Left cardiac atrium (tissue), 4 donors: ENCODE results near the gene OR7C1. TPM values are rescaled to one million over a fixed set of nuclear protein-coding genes. Genes with fewer than 3 reads are reported as not detected.
"Not testable (repeated sequence)": the region's sequence is repeated elsewhere in the genome, so short reads cannot be mapped to it uniquely, and the experiment has no call there.

Experiments used
- ATAC-seq, 2 donors: fragments of 200-7000 bp; cut with Tn5 transposase; one replicate each; pipeline ENCODE4 v1.9.1; 2020; ENCODE audit warnings: mild to moderate bottlenecking in 2 of 2, moderate library complexity in 2 of 2
- DNase-seq: peaks from one replicate; pipeline ENCODE4 v3.0.0-alpha.2; 2020
- intact Hi-C, 2 donors: fragments of 100-400 bp; cut with DNase I; formaldehyde crosslinking; loops; one replicate each; pipeline versions ENCODE4 v1.14.1 to v1.15.1; 2022 to 2023
- total RNA-seq, 2 donors: library from RNA; stranded (reverse); fragmentation: NEBNext Ultra II Directional; extraction: Animal tissue kit (Norgen Biotek cat#: 25700); gene quantifications; one replicate each; pipeline ENCODE4 v1.2.1, GENCODE V29; 2021
- donor health status: DM: no; HTN: yes; CAD: no.
- donor health status: DM: no; HTN: yes; CAD: no; lungs with severe emphysema.
- donor health status: DM: yes; HTN: yes; CAD: no.
- donor health status: Dilated cardiomyopathy.

OR7C1 gene
- total RNA-seq, 2 donors from 2014 or later, result not detected

DNA sequence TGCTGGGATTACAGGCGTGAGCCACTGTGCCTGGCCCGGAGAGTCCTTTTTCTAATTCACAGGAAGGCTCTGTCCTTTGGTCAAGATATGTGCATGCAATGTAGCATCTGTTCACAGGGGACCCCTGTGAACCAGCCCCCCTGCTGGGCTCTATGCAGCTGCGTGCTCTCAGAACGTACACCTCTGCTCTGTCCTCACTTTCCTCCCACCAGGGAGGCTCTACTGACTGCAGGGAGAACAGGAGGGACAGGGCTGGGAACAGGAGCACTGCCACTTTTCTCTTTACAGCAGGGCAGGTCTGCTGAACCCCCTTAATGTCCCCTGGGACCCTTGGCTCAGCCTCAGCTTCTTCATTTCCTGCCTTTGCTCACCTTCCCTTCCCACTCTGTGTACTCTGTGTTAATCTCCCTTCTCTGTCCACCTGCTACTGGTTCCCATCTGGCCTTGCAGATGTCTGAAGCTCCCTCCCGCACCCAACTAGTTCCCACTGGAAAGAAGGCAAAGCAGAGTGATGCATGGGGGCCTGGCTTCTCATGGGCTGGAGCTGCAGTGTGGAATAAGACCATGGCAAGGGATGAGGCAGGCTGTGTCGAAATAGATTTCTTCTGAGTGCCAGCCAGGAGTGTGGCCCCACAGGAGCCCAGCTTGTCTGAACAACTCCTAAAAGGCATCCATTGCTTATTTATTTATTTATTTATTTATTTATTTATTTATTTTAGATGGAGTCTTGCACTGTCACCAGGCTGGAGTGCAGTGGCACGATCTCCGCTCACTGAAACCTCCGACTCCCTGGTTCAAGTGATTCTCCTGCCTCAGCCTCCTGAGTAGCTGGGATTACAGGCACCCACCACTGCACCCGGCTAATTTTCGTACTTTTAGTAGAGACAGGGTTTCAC lies 63.8 kb downstream of the OR7C1 start:
- no peak for ATAC-seq
- intact Hi-C loops, result no loop called here
- no peak for DNase-seq

DNA sequence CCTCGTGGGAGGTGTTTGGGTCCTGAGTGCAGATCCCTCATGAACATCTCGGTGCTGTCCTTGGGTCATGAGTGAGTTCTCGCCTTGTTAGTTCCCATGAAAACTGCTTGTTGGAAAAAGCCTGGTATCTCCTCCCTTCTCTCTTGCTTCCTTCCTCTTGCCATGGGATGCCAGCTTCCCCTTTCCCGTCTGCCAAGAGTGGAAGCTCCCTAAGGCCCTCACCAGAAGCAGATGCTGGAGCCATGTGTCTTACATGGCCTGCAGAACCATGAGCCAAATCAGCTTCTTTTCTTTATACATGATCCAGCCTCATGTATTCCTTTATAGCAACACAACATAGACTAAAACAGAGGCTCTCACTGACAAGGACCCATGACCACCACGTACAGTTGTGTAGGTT lies 64.8 kb downstream of the OR7C1 start:
- ATAC-seq (no peak), DNase-seq (no peak)
- intact Hi-C loops, result no loop called here

DNA sequence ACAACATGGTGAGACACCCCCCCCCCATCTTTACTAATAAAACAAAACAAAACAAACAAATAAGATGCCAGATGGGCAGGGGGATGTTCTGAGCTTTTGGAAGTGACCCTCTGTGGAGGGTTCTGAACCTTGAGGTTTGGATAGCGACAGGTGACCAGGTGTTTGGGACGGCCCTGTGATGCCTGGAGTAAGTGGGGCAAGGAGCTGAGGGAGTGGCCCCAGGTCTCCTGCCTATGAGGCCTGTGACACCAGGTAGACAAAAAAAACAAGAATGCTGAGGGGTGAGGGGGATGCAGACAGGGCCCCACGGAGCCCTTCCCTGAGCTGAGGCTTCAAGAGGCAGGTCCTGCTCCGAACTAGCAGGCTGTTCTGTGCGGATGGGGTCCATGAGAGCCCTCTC lies 65.8 kb downstream of the OR7C1 start:
- intact Hi-C loops, result no loop called here
- no peak for ATAC-seq
- DNase-seq, result no peak

DNA sequence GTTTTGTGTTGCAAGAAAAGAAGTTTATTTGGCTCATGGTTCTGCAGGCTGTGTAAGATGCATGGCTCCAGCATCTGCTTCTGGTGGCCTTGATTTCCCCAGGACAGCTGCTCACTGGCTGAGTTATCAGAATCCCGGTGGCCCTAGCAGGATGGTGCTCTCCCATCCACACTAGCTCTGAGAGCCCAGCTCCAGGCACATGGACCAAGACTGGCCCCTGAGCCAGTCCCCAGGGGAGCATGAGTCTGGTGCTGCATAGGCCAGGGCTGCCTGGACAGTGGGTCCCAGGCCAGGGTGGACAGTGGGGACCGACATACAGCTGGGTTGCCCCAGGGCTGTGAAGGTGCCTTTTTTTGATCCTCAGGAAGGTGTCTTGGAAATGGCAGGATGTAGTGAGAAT lies 67.0 kb downstream of the OR7C1 start:
- no peak for DNase-seq
- no peak for ATAC-seq
- intact Hi-C loops, result no loop called here

DNA sequence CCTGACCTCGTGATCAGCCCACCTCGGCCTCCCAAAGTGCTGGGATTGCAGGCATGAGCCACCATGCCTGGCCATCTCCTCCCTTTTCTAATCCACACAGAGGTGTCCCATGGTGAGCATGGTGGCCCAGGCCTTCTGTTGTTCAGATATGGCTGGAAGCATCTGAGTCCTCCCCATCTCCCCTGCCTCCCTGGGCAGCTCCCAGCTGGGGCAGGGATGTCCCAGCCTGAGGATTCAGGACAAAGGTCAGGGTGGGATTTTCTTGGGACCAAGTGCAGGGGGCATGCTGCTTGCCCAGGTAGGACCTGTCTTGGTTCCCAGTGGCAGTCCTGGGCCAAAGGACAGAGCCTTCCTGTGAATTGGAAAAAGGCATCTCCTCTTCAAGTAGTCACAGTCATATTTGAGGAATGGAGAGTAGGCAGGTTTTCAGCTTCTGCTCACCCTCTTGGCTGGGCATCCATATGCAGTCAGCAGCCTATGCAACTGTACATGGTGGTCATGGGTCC lies 67.5 kb downstream of the OR7C1 start:
- ATAC-seq (no peak), DNase-seq (no peak)
- intact Hi-C loops, result no loop called here

DNA sequence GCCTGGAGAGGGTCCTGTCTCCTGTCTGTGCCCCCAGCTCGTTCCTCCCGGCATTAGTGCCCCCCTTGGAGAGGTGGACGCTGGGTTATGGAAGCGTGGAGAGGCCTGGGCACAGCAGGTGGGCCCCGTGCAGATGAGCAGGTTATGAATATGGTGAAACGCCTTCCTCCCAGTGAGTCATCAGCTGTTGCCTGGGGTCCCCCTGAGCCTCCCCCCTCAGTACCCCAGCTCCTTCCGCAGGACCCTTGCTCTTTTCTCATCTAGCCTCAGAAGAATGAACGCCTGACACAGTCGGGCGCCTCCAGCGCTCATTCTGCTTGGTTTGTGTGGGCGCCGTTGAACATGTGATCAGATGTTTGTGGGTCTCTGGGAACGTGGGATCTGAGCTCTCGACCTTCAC lies 69.1 kb downstream of the OR7C1 start:
- ATAC-seq, intact Hi-C loops, DNase-seq: not testable (repeated sequence)

DNA sequence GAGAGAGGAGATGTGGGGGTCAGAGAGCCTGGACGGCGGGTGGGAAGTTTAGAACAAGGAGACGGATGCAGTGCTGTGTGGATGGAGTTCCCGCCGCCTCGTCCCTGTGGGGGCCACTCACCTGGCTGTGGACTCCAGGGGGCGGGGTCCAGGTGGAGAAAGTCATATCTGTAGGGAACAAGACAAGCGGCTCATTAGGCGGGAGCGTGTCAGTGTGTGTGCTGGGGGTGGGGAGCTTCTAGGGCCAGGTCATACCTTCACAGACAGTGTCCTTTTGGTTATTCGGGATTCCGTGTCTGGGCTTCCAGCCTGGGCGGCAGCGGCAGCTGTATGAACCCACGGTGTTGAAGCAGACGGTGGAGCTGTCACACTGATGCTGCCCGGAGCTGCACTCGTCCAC lies 69.6 kb downstream of the OR7C1 start:
- ATAC-seq, DNase-seq, intact Hi-C loops: not testable (repeated sequence)

DNA sequence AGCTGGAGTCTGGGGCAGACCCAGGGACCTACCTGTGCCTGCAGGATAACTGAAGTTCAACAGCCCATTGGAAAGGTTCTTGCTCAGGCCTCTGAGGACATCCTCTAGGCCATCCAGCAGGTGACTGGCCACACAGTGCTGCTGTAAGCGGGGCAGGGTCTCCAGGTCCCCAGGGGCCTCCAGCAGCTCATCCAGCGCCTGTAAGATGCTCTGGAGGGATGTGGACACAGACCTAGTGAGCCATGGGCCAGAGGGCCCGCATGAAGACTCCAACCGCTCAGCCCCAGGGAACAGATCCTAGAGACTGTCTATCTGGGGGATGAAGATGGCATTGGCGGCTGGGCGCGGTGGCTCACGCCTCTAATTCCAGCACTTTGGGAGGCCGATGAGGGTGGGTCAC lies 70.6 kb downstream of the OR7C1 start:
- intact Hi-C loops, result no loop called here
- no peak for DNase-seq
- no peak for ATAC-seq

DNA sequence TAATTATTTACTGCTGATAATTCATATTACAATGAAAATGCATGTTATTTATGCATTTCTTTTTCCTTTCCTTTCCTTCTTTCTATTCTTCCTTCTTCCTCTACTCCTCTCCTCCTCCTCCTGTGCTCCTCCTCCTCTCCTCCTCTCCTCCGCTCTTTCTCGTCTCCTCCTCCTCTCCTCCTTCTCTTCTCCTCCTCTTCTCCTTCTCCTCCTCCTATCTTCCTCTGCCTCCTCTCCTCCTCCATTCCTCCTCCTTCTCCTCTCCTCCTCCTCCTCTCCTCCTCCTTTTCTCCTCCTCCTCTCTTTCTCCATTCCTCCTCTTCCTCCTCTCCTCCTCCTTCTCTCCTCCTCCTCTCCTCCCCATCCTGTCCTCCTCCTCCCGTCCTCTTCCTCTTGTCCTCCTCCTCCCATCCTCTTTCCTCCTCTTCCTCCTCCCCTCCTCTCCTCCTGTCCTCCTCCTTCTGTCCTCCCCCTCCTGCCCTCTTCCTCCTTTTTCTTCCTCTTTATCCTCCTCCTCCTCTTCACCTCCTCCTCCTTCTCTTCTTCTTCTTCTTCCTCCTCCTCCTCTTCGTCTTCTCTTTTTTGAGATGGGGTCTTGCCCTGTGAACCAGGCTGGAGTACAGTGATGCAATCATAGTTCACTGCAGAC lies 71.4 kb downstream of the OR7C1 start:
- DNase-seq (no peak), ATAC-seq (no peak)
- intact Hi-C loops, result no loop called here

DNA sequence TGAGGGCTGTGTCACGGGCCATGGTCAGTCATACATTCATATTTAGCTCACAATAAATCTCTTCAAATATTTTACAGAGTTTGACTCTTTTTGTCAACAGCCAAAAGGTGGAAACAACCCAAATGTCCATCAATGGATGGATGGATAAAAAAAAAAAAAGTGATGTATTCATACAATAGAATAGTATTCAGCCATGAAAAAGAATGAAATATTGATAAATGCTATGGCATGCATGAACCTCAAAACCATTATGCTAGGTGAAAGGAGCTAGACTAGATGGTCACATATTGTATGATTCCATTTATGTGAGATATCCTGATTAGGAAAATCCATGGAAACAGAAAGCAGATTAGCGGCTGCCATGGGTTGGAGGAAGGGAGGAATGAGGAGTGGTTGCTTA lies 72.9 kb downstream of the OR7C1 start:
- ATAC-seq, result no peak

DNA sequence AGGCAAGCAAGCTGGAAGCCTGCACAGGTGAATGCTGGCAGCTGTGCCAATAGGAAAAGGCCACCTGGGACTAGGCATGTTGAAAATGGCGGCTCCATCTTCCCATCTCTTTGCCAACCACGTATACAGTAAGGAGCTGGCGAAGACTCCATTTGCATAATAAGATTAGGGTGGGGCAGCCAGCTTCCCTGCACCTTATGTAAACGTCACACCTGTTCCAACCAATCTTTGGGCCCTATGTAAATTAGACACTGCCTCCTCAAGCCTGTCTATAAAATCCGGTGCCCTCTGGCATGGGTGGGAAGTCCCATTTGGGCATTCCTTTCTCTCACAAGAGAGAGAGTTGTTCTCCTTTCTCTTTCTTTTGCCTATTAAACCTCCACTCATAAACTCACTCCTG lies 73.4 kb downstream of the OR7C1 start:
- no peak for DNase-seq
- no peak for ATAC-seq
- intact Hi-C loops, result no loop called here

More for the DNA sequence above, 72.9 kb downstream of the OR7C1 start:
- no peak for DNase-seq
- intact Hi-C loops, result no loop called here

DNA sequence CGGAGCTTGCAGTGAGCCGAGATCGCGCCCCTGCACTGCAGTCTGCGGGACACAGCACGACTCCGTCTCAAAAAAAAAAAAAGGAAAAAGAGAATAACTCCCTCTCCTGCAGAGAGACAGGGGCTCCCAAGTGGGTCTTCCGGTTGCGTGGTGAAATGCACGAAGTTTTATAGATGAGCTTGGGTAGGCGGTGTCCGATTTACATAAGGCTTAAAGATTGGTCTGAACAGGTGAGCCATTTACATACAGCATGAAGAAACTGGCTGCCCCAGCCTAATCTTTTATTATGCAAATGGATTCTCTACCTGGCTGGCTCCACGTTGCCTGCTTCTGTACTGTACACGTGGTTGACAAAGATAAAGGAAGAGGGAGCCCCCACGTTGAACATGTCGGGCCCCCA lies 76.2 kb downstream of the OR7C1 start:
- DNase-seq, result no peak

DNA sequence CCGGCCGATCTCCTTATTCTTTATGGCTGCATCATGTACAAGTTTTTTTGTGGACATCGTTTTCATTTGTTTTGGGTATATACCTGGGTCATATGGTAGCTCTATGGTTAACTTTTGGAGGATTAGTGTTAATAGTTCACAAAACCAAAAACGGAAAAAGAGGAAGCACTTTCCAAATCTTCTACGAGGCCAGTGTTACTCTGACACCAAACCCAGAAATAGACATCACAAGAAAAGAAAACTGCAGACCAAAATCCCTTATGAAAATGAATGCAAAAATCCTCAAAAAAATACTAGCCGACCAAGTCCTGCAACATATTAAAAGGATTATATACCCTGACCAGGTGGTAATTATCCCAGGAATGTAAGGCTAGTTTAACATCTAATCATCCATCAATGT lies 86.4 kb downstream of the OR7C1 start:
- ATAC-seq (no peak), DNase-seq (no peak)

More for the DNA sequence above, 76.2 kb downstream of the OR7C1 start:
- ATAC-seq, result no peak
- intact Hi-C loops, result no loop called here

More for the DNA sequence above, 86.4 kb downstream of the OR7C1 start:
- intact Hi-C loops, result no loop called here

Other genes with a start within 250 kb of the OR7C1 start
- gene ADGRE3, start 160.3 kb downstream of the OR7C1 start, total RNA-seq, result under 1 TPM in 1 of 2 donors, not detected in 1; 0.27 TPM
- gene ZNF333, start 145.1 kb downstream of the OR7C1 start, total RNA-seq, result 1 to 10 TPM; 7.2 to 9.4 TPM
- gene ADGRE2, start 56.6 kb downstream of the OR7C1 start, total RNA-seq, result 1 to 10 TPM in 1 of 2 donors, under 1 TPM in 1; 0.88 to 1.4 TPM
- gene OR7A5, start within 50 bp of the OR7C1 start, total RNA-seq, result not detected
- gene OR7A10, start 13.7 kb upstream of the OR7C1 start, total RNA-seq, result not detected
- not detected for gene OR7A17, start 50.9 kb upstream of the OR7C1 start, total RNA-seq
- gene OR7C2, start 106.3 kb upstream of the OR7C1 start, total RNA-seq, result not detected
- not detected for gene SLC1A6, start 144.7 kb upstream of the OR7C1 start, total RNA-seq
- gene CASP14, start 214.3 kb upstream of the OR7C1 start, total RNA-seq, result not detected
- not detected for gene OR1I1, start 247.0 kb upstream of the OR7C1 start, total RNA-seq